Lower leg skin (tissue), 4 donors: ENCODE results near the gene MEF2D. TPM values are rescaled to one million over a fixed set of nuclear protein-coding genes. Genes with fewer than 3 reads are reported as not detected.

ENCODE experiments used
- DNase-seq, 2 donors: peaks; one replicate each; pipeline ENCODE4 v3.0.0-alpha.2; 2019; ENCODE audit warnings: low spot score in 2 of 2
- H3K4me3 ChIP-seq: fragments of 200-600 bp; sonication (generic); 2 replicates; pipeline ENCODE4 v1.5.1; 2017; ENCODE audit warnings: mild to moderate bottlenecking, low read depth; ENCODE audit not compliant: poor library complexity, severe bottlenecking
- POLR2A ChIP-seq, 2 donors: fragments of 450-650 bp; IDR thresholded peaks; one replicate each; pipeline ENCODE4 v1.6.1; 2016 to 2017; ENCODE audit warnings: antibody characterized with exemption in 2 of 2, mild to moderate bottlenecking in 1 of 2, moderate library complexity in 1 of 2
- WGBS, 2 donors: methylation state at CpG; one replicate each; pipeline ENCODE4 v1.1.5; 2018; 5-methylcytosine and 5-hydroxymethylcytosine counted together
- intact Hi-C: fragments of 100-400 bp; cut with DNase I; formaldehyde crosslinking; loops from one replicate; pipeline ENCODE4 v1.15.0; 2023; ENCODE audit warnings: low total_unique reads
- total RNA-seq, 4 donors: library from RNA; depleted of rRNA; stranded (reverse); fragments of >200 nt; gene quantifications; one replicate each; pipeline ENCODE4 v1.1.0, GENCODE V29; 2016
- TF ChIP-seq, protein P1 (sequence below), 3 donors: fragments of 450-650 bp; IDR thresholded peaks; one replicate each; pipeline ENCODE4 v1.5.1; 2016; ENCODE audit warnings: antibody characterized with exemption in 3 of 3, mild to moderate bottlenecking in 3 of 3, moderate library complexity in 2 of 3

Gene MEF2D
- total RNA-seq, 4 donors from 2014 or later = 32.1 to 67.3 (median 55.6) TPM

DNA sequence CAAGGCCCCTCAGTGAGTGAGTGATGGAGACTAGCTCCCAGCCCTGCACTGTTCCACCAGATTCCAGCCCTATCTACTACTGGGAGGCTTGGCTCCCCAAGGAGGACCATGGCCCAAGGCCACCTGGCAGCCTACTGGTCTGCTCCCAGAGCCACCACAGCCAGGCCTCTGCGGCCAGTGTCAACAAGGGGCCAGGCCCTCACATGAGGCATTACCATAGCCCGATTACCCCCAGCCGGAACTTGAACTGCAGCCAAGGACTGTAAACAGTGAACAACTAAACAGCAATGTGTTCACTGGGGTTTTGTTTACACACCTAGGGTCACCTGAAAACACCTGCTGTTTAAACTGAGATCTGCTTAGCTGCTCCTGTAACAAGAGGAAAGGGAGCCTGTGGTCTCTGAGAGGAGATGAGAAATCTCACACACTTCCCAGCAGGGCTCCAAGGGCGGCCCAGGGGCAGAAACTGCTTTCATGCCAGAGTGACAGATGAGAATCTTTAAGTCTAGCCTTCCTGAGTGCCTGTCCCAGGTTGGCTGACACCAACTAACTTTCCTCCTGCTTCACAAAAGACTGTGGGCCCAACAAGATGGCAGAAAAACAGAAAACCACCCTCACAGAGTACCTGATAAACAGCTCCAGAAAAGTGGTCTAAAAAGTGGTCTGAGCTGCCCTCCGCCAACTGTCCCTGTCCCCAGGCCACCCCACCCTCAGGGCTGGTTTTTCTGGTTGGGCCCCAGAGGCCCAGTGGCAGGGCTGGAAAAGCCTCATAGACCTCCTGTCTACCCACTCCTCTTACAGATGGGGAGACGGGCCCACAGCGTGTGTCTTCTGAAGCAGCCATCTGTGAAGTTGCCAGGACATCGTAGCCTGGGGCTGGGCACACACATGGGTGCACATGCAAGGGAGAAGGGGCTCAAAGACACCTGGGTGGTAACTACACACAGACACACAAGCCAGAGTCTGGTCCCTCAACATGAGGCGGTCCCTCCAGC, 28.8 kb downstream of the MEF2D start:
- intact Hi-C loops = no loop called here
- 65 to 81% methylated on average over 9 of the region's 9 CpGs for WGBS, 2 donors
- TF ChIP-seq, protein P1, sequence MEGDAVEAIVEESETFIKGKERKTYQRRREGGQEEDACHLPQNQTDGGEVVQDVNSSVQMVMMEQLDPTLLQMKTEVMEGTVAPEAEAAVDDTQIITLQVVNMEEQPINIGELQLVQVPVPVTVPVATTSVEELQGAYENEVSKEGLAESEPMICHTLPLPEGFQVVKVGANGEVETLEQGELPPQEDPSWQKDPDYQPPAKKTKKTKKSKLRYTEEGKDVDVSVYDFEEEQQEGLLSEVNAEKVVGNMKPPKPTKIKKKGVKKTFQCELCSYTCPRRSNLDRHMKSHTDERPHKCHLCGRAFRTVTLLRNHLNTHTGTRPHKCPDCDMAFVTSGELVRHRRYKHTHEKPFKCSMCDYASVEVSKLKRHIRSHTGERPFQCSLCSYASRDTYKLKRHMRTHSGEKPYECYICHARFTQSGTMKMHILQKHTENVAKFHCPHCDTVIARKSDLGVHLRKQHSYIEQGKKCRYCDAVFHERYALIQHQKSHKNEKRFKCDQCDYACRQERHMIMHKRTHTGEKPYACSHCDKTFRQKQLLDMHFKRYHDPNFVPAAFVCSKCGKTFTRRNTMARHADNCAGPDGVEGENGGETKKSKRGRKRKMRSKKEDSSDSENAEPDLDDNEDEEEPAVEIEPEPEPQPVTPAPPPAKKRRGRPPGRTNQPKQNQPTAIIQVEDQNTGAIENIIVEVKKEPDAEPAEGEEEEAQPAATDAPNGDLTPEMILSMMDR (IDR thresholded peaks at IDR 0.05) = no peak
- TF ChIP-seq POLR2A (IDR thresholded peaks at IDR 0.05) = no peak
- DNase-seq = no peak
- no peak overlapping the region for H3K4me3 ChIP-seq

DNA sequence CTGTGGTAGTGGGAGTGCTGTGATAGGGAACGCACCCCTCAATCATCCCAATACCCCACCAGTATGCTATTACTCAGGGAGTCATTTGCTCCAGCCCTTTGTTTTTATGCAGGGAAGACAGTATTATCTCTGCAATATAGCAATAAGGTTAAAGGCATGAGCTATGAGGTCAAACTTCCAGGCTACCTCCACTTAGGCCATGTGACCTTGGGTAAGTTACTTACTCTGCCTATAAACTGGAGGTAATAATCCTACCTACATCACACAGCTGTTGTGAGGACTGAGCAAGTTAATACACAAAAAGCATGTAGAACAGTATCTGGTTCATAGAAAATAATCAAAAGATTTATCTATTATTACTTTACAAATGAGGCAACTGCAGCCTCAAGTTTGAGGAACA, 30.1 kb downstream of the MEF2D start:
- no peak overlapping the region for H3K4me3 ChIP-seq
- intact Hi-C loops = no loop called here
- DNase-seq = no peak
- WGBS, 2 donors = 82 to 88% methylated on average over 1 of the region's 1 CpG
- TF ChIP-seq, protein P1 (IDR thresholded peaks at IDR 0.05) = no peak
- TF ChIP-seq POLR2A (IDR thresholded peaks at IDR 0.05) = no peak

DNA sequence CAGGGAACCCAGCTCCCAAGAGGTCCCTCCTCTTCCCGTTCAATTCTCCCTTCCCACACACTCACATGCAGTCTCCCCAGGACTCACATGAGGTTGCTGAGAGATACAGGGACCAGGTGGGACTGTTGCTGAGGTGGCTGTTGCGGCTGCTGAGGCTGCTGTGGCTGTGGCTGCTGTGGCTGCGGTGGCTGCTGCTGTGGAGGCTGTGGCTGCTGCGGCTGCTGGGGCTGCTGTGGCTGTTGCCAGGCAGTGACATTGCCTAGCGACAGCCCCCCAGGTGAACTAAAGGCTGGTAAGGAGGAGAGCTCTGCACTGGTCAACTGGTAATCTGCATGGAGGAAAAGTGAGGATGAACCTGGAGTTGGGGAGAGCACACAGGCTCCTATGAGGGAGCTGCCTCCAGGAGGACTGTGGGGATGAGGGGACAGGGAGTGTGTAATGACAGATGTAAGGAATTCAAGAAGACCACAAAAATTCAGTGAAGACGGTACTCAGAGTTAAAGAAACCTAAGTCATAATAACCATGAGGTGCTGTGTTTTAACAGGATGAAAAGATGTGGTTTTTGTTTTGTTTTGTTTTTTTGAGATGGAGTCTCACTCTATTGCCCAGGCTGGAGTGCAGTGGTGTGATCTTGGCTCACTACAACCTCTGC, 31.8 kb downstream of the MEF2D start:
- no peak for TF ChIP-seq POLR2A (IDR thresholded peaks at IDR 0.05)
- TF ChIP-seq, protein P1 (IDR thresholded peaks at IDR 0.05) = no peak
- no peak overlapping the region for H3K4me3 ChIP-seq
- 80 to 81% methylated on average over 6 of the region's 6 CpGs for WGBS, 2 donors
- no peak for DNase-seq
- intact Hi-C loops = no loop called here

DNA sequence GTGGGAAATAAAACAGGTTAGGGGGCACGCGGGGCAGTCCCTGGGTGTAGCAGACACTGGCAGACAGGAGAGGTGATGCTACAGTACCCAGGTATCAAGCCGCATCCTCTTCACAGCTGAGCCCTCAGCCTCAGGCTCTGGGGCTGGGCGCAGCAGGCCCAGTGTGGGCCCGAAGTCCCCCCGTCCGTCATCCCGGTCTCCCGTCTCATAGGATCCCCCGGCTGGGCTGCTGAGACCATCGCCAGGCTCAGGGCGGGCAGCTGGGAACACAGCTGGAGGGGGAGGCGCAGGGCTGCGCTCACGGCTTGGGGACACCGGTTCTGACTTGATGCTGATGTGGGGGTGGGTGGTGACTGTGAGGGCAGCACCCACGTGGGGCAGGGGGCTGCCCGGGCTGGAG, 32.7 kb downstream of the MEF2D start:
- no peak for DNase-seq
- TF ChIP-seq, protein P1 (IDR thresholded peaks at IDR 0.05) = no peak
- no peak for TF ChIP-seq POLR2A (IDR thresholded peaks at IDR 0.05)
- no peak overlapping the region for H3K4me3 ChIP-seq
- WGBS, 2 donors = 90 to 95% methylated on average over 18 of the region's 18 CpGs
- intact Hi-C loops = no loop called here

DNA sequence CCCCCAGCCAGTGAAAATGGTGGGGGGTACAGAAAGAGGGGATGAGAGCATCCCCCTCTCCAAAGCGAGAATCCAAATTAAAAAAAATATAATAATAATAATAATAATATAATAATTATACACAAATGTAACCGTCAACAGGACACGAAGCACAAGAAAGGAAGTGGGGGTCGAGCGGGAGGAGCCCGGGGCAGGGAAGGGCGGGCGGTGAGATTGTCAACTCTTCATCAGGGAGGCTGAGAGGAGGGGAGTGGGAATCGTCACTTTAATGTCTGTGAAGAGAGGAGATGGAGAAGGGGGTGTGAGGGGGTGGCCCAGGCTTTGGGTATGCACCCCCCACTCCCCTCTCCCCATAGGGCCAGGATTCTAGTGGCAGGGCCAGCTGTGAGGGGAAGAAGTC, 33.2 kb downstream of the MEF2D start:
- WGBS, 2 donors = 82 to 85% methylated on average over 9 of the region's 9 CpGs
- TF ChIP-seq, protein P1 (IDR thresholded peaks at IDR 0.05) = no peak
- TF ChIP-seq POLR2A (IDR thresholded peaks at IDR 0.05) = no peak
- intact Hi-C loops = no loop called here
- no peak overlapping the region for H3K4me3 ChIP-seq
- DNase-seq = no peak
